Ascending aorta (tissue), 2 donors: ENCODE results near the gene MCM9. TPM values are rescaled to one million over a fixed set of nuclear protein-coding genes. Genes with fewer than 3 reads are reported as not detected.

Experiments used
- DNase-seq, 2 donors: peaks; one replicate each; pipeline ENCODE4 v3.0.0-alpha.2; 2019; ENCODE audit warnings: low spot score in 2 of 2
- H3K27ac ChIP-seq, 2 donors: fragments of 200-600 bp; sonication (generic); one replicate each; pipeline ENCODE4 v1.5.1; 2016 to 2017; ENCODE audit warnings: mild to moderate bottlenecking in 1 of 2
- H3K27me3 ChIP-seq: fragments of 200-600 bp; sonication (generic); one replicate; pipeline ENCODE4 v1.5.1; 2017
- H3K36me3 ChIP-seq, 2 donors: fragments of 200-600 bp; sonication (generic); one replicate each; pipeline ENCODE4 v1.5.1; 2016
- H3K4me1 ChIP-seq, 2 donors: fragments of 200-600 bp; sonication (generic); one replicate each; pipeline ENCODE4 v1.5.1; 2016 to 2017; ENCODE audit warnings: mild to moderate bottlenecking in 1 of 2
- H3K4me3 ChIP-seq, 2 donors: fragments of 200-600 bp; sonication (generic); one replicate each; pipeline ENCODE4 v1.5.1; 2016 to 2017; ENCODE audit warnings: mild to moderate bottlenecking in 1 of 2
- H3K9me3 ChIP-seq, 2 donors: fragments of 200-600 bp; sonication (generic); one replicate each; pipeline ENCODE4 v1.5.1; 2016
- CTCF ChIP-seq, 3 experiments: fragments of 200-600 bp in 2 of 3; fragments of 450-650 bp in 1 of 3; sonication (generic) in 2 of 3; IDR thresholded peaks; one replicate each; pipeline ENCODE4 v1.5.1; 2016 to 2019; ENCODE audit warnings: antibody characterized with exemption in 3 of 3, mild to moderate bottlenecking in 1 of 3, moderate library complexity in 1 of 3
- intact Hi-C: fragments of 100-400 bp; cut with DNase I; formaldehyde crosslinking; loops from one replicate; pipeline ENCODE4 v1.15.1; 2023
- total RNA-seq: library from RNA; depleted of rRNA; stranded (reverse); fragments of >200 nt; gene quantifications from one replicate; pipeline ENCODE4 v1.1.0, GENCODE V29; 2016

The MCM9 gene
- 5.5 TPM for total RNA-seq

GRCh38 chr6:118934461-118935330, at the start of gene MCM9:
MCM9 (minus strand) TSS chr6:118935159; CDS start chr6:118931723, 3,436 bp downstream.
- intact Hi-C loops = loop anchor here (1.0 to 10.0 kb wide), 3 partner anchors 41 to 420 kb away; partner anchors contain the start of gene FAM184A
- peak; percentile 42 to 94 for DNase-seq
- peaks cover 0 to 3% of the 10 kb centered on the region in 2 donors for H3K4me1 ChIP-seq
- peaks cover 0 to 7% of the 10 kb centered on the region in 2 donors for H3K36me3 ChIP-seq
- H3K9me3 ChIP-seq = no peaks in the 10 kb centered on the region
- H3K4me3 ChIP-seq = peak within 1 kb of the TSS; percentile 75 to 97
- no peak for TF ChIP-seq CTCF (IDR thresholded peaks at IDR 0.05)
- no peaks in the 10 kb centered on the region for H3K27me3 ChIP-seq
- H3K27ac ChIP-seq = peak within 1 kb of the TSS; percentile 88 to 95

GRCh38 chr6:118984342-118984741, 49.4 kb upstream of the MCM9 start:
- no peak for DNase-seq
- H3K4me1 ChIP-seq = no peaks in the 10 kb centered on the region
- no peaks in the 10 kb centered on the region for H3K36me3 ChIP-seq
- H3K27me3 ChIP-seq = no peaks in the 10 kb centered on the region
- TF ChIP-seq CTCF (IDR thresholded peaks at IDR 0.05) = no peak
- H3K9me3 ChIP-seq = no peaks in the 10 kb centered on the region
- H3K27ac ChIP-seq = no peak overlapping the region
- H3K4me3 ChIP-seq = no peak overlapping the region
- intact Hi-C loops = no loop called here

GRCh38 chr6:118982575-118982911, 47.6 kb upstream of the MCM9 start:
- H3K27ac ChIP-seq = no peak overlapping the region
- no peak for DNase-seq
- H3K4me3 ChIP-seq = no peak overlapping the region
- H3K36me3 ChIP-seq = no peaks in the 10 kb centered on the region
- TF ChIP-seq CTCF (IDR thresholded peaks at IDR 0.05) = no peak
- no peaks in the 10 kb centered on the region for H3K27me3 ChIP-seq
- intact Hi-C loops = no loop called here
- H3K9me3 ChIP-seq = no peaks in the 10 kb centered on the region
- no peaks in the 10 kb centered on the region for H3K4me1 ChIP-seq

GRCh38 chr6:118981884-118982574, 47.1 kb upstream of the MCM9 start:
- H3K4me3 ChIP-seq = no peak overlapping the region
- TF ChIP-seq CTCF (IDR thresholded peaks at IDR 0.05) = no peak
- DNase-seq = no peak
- H3K27ac ChIP-seq = no peak overlapping the region
- H3K36me3 ChIP-seq = no peaks in the 10 kb centered on the region
- no peaks in the 10 kb centered on the region for H3K9me3 ChIP-seq
- H3K4me1 ChIP-seq = no peaks in the 10 kb centered on the region
- intact Hi-C loops = no loop called here
- no peaks in the 10 kb centered on the region for H3K27me3 ChIP-seq

GRCh38 chr6:118980063-118980462, 45.1 kb upstream of the MCM9 start:
- Histone ChIP-seq H3K4me3 (no peak overlapping the region), H3K9me3 (no peaks in the 10 kb centered on the region), H3K27me3 (no peaks in the 10 kb centered on the region), H3K27ac (no peak overlapping the region), H3K4me1 (no peaks in the 10 kb centered on the region), H3K36me3 (no peaks in the 10 kb centered on the region)
- DNase-seq = no peak
- intact Hi-C loops = no loop called here
- TF ChIP-seq CTCF (IDR thresholded peaks at IDR 0.05) = no peak
